HepG2 (cell line): ENCODE measurements around the gene JPT1. TPM values are rescaled to one million over a fixed set of nuclear protein-coding genes. Genes with fewer than 3 reads are reported as not detected.

Experiments used
- ATAC-seq: fragments of 200-7000 bp; cut with Tn5 transposase; 3 replicates; pipeline ENCODE4 v1.9.1; 2020; ENCODE audit warnings: mild to moderate bottlenecking, moderate library complexity
- BruUV-seq: library from RNA; stranded (reverse); fragments of 400-500 nt; replicated peaks from 2 replicates; lab custom pipeline; 2021; lab: Mats Ljungman, UMichigan
- CTCF ChIA-PET: fragments of 300-600 bp; formaldehyde crosslinking; extraction: SDS; loops from one replicate; lab custom pipeline; 2021; ENCODE audit warnings: low total read pairs, inconsistent platforms, low intra/inter-chr PET ratio; lab: Yijun Ruan, JAX
- POLR2A ChIA-PET: fragments of 350-600 bp; sonication (Branson Sonifier 250); formaldehyde crosslinking; loops from one replicate; lab custom pipeline; 2020; ENCODE audit warnings: antibody characterized with exemption, inconsistent platforms; lab: Yijun Ruan, JAX
- DNase-seq: peaks from one replicate; pipeline ENCODE4 v3.0.0-alpha.2; 2015; ENCODE audit warnings: low spot score
- FAIRE-seq: peaks from 3 replicates; lab custom pipeline; 2011; peaks lifted over from hg19 to GRCh38; lab: Jason Lieb, UNC
- H2AFZ ChIP-seq: one replicate; pipeline ENCODE4 v1.6.1; 2011; ENCODE audit warnings: low read length, inconsistent platforms
- H3K27ac ChIP-seq: fragments of 300-600 bp; 3 replicates; pipeline ENCODE4 v1.8.0; 2011; ENCODE audit warnings: mixed run types, mild to moderate bottlenecking, mixed read lengths, low read length, inconsistent platforms; ENCODE audit not compliant: insufficient read depth; ENCODE audit errors: extremely low read length
- H3K27me3 ChIP-seq, 2 experiments: fragments of 200-600 bp in 1 of 2; 2 replicates in 1 of 2; 3 replicates in 1 of 2; pipeline versions ENCODE4 v1.6.0 to v1.8.0; 2011; ENCODE audit warnings: low read length in 2 of 2, mild to moderate bottlenecking in 2 of 2, moderate library complexity in 2 of 2, inconsistent platforms in 1 of 2; ENCODE audit not compliant: insufficient read depth in 2 of 2, control insufficient read depth in 1 of 2
- H3K36me3 ChIP-seq, 2 experiments: fragments of 200-600 bp in 1 of 2; replicated peaks in 1 of 2; 2 replicates in 1 of 2; 3 replicates in 1 of 2; pipeline versions ENCODE4 v1.5.1 to v1.8.0; 2011; ENCODE audit warnings: low read length in 2 of 2, inconsistent platforms in 1 of 2; ENCODE audit not compliant: insufficient read depth in 2 of 2, control insufficient read depth in 1 of 2
- H3K4me1 ChIP-seq: 2 replicates; pipeline ENCODE4 v1.5.1; 2012; ENCODE audit warnings: low read length, inconsistent platforms; ENCODE audit not compliant: insufficient read depth
- H3K4me2 ChIP-seq: 2 replicates; pipeline ENCODE4 v1.6.0; 2011; ENCODE audit warnings: low read depth, low read length, inconsistent platforms
- H3K4me3 ChIP-seq, 3 experiments: fragments of 200-600 bp in 1 of 3; sonication (generic), shearing (Covaris generic) in 1 of 3; replicated peaks in 1 of 3; 2 replicates each; pipeline ENCODE4 v1.5.1; 2011 to 2016; ENCODE audit warnings: low read length in 3 of 3, inconsistent platforms in 2 of 3, low read depth in 2 of 3, mild to moderate bottlenecking in 2 of 3, control low read depth in 1 of 3, mixed read lengths in 1 of 3; ENCODE audit not compliant: insufficient read depth in 1 of 3
- H3K79me2 ChIP-seq: one replicate; pipeline ENCODE4 v1.6.1; 2011; ENCODE audit warnings: low read length, inconsistent platforms; ENCODE audit not compliant: insufficient read depth
- H3K9ac ChIP-seq: 2 replicates; pipeline ENCODE4 v1.6.0; 2011; ENCODE audit warnings: mild to moderate bottlenecking, low read depth, low read length, inconsistent platforms; ENCODE audit not compliant: insufficient read depth
- H3K9me3 ChIP-seq: 2 replicates; pipeline ENCODE4 v1.5.1; 2012; ENCODE audit warnings: mild to moderate bottlenecking, low read length
- H4K20me1 ChIP-seq: 2 replicates; pipeline ENCODE4 v1.6.0; 2011; ENCODE audit warnings: inconsistent platforms, mild to moderate bottlenecking, low read length, moderate library complexity; ENCODE audit not compliant: insufficient read depth
- GABPB1 ChIP-seq: IDR thresholded peaks from 2 replicates; pipeline ENCODE4 v1.6.1; 2016; ENCODE audit warnings: mild to moderate bottlenecking, missing genetic modification reagents, moderate library complexity, missing compliant biosample characterization
- HBP1 ChIP-seq: IDR thresholded peaks from 2 replicates; pipeline ENCODE4 v1.6.1; 2016; ENCODE audit warnings: low read depth, control low read depth
- KDM5B ChIP-seq: sonication (generic); formaldehyde crosslinking; IDR thresholded peaks from 2 replicates; pipeline ENCODE4 v1.4.0; 2020; ENCODE audit warnings: missing genetic modification reagents, mild to moderate bottlenecking, borderline replicate concordance
- PAF1 ChIP-seq: IDR thresholded peaks from 2 replicates; pipeline ENCODE4 v1.6.1; 2016; ENCODE audit warnings: missing genetic modification reagents, missing compliant biosample characterization
- POLR2A ChIP-seq, 2 experiments: IDR thresholded peaks; 2 replicates each; pipeline ENCODE4 v1.6.1; 2011; ENCODE audit warnings: low read depth in 2 of 2, low read length in 2 of 2, mild to moderate bottlenecking in 1 of 2, moderate library complexity in 1 of 2; ENCODE audit not compliant: insufficient read depth in 1 of 2
- POLR2AphosphoS5 ChIP-seq: IDR thresholded peaks from 2 replicates; pipeline ENCODE4 v1.6.1; 2012; ENCODE audit warnings: low read depth, low read length
- RBFOX2 ChIP-seq: fragments of 200-400 bp; formaldehyde crosslinking; IDR thresholded peaks from 2 replicates; pipeline ENCODE4 v1.6.1; 2017; ENCODE audit warnings: low read depth, mild to moderate bottlenecking, low read length
- RFXAP ChIP-seq: sonication (generic); formaldehyde crosslinking; IDR thresholded peaks from 2 replicates; pipeline ENCODE4 v1.4.0; 2020; ENCODE audit warnings: missing genetic modification reagents, borderline replicate concordance
- SAFB2 ChIP-seq: sonication (generic); formaldehyde crosslinking; IDR thresholded peaks from 2 replicates; pipeline ENCODE4 v1.5.1; 2020; ENCODE audit warnings: missing genetic modification reagents, low read depth, mild to moderate bottlenecking, borderline replicate concordance
- SP4 ChIP-seq: sonication (generic); formaldehyde crosslinking; IDR thresholded peaks from 2 replicates; pipeline ENCODE4 v1.8.1; 2023; ENCODE audit warnings: mild to moderate bottlenecking, missing genetic modification reagents
- WGBS: methylation state at CpG from one replicate; pipeline ENCODE4 v1.1.6; 2017; ENCODE audit warnings: low lambda C conversion rate; 5-methylcytosine and 5-hydroxymethylcytosine counted together
- in situ Hi-C: cut with HindIII; loops from 2 replicates; pipeline ENCODE4 v1.10.0; 2017; ENCODE audit warnings: low pct_unique_long_range_greater_than_20kb; ENCODE audit not compliant: extremely low pct_ligation_motif_present
- intact Hi-C: fragments of 100-400 bp; cut with micrococcal nuclease; formaldehyde crosslinking; loops from one replicate; pipeline ENCODE4 v1.10.0; 2022; ENCODE audit not compliant: unreplicated experiment
- polyA plus RNA-seq, 8 experiments: library from polyadenylated mRNA; depleted of rRNA in 3 of 8; stranded (reverse) in 7 of 8; unstranded in 1 of 8; fragments of >200 nt; fragmentation: Illumina TruSeq in 4 of 8; extraction: Trizol in 4 of 8; gene quantifications; 2 replicates each; pipeline versions ENCODE4 v1.2.1 to v1.2.3, GENCODE V29; 2011 to 2016; ENCODE audit warnings: low read depth in 4 of 8, missing spikeins in 1 of 8, mixed read lengths in 1 of 8; ENCODE audit not compliant: insufficient read depth in 1 of 8
- total RNA-seq, 5 experiments: library from RNA; depleted of rRNA; stranded (reverse); fragments of >200 nt; fragmentation: Illumina TruSeq; extraction: Trizol; gene quantifications; 2 replicates each; pipeline ENCODE4 v1.2.3, GENCODE V29; 2016; ENCODE audit warnings: low read depth in 1 of 5
- TF ChIP-seq, protein P1 (sequence below): sonication (generic); formaldehyde crosslinking; IDR thresholded peaks from 2 replicates; pipeline ENCODE4 v1.8.1; 2023; ENCODE audit warnings: mild to moderate bottlenecking, missing genetic modification reagents
- TF ChIP-seq, protein P2 (sequence below): sonication (generic); formaldehyde crosslinking; IDR thresholded peaks from 2 replicates; pipeline ENCODE4 v1.4.0; 2020; ENCODE audit warnings: mild to moderate bottlenecking, missing genetic modification reagents, borderline replicate concordance

The JPT1 gene
- total and polyA plus RNA-seq, 2 of the 13 experiments (the other 11 are each of a cell fraction or from before 2014, with no cell fraction given), result 43.3 to 256 TPM

DNA sequence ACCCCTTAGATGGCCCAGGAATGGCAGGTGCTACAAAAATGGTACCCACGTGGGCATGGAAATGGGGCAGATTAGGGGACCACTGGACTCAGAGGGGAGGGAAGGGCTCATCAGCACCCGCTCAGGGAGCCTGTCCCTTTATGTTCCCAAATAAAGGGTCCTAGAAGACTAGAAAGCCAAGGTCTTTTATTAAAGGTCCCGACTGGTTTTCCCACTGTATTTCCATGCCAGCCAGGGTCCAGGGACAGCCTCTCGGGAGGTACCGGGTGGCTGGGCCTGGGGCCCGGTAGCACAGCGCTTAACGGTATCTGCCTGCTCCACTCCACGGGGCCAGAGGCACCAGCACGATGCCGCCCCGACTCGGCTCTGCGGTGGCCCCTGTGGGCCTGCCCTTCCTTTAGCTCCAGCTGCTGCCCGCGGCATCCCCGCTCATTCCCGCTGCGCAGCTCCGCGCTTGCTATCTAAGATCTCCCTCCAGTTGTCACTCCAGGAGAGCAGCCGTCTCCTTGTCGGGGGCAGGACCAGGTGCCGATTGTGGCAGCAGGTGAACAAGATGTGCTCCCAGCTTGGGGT lies 24.2 kb downstream of the JPT1 start (continued):
- TF ChIP-seq GABPB1 (no peak), KDM5B (CRISPR knock-in tag) (no peak), HBP1 (CRISPR knock-in tag) (no peak), RFXAP (CRISPR knock-in tag) (0 out of 2 replicates have a peak, but pooled peaks have one; percentile 2), RBFOX2 (peak; percentile 75)
- TF ChIP-seq, protein P1, sequence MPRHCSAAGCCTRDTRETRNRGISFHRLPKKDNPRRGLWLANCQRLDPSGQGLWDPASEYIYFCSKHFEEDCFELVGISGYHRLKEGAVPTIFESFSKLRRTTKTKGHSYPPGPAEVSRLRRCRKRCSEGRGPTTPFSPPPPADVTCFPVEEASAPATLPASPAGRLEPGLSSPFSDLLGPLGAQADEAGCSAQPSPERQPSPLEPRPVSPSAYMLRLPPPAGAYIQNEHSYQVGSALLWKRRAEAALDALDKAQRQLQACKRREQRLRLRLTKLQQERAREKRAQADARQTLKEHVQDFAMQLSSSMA (CRISPR knock-in tag), result 0 out of 2 replicates have a peak, but pooled peaks have one; percentile 61

- peak; percentile 46; the same call in 1 of the 2 replicates for TF ChIP-seq PAF1 (CRISPR knock-in tag)
- TF ChIP-seq SAFB2 (CRISPR knock-in tag), result 0 out of 2 replicates have a peak, but pooled peaks have one; percentile 45
- 0 out of 2 replicates have a peak, but pooled peaks have one; percentile 21 for TF ChIP-seq SP4 (CRISPR knock-in tag)
- peak; percentile 34; the same call in 1 of the 2 replicates for TF ChIP-seq POLR2AphosphoS5
- TF ChIP-seq POLR2A (IDR thresholded peaks at IDR 0.05; ENCODE audit: insufficient read depth in 1 of 2, low read depth in 2 of 2, low read length in 2 of 2), result peak in 1 of 2 experiments; percentile 13; a peak in 1 of 4 replicates
- TF ChIP-seq, protein P2, sequence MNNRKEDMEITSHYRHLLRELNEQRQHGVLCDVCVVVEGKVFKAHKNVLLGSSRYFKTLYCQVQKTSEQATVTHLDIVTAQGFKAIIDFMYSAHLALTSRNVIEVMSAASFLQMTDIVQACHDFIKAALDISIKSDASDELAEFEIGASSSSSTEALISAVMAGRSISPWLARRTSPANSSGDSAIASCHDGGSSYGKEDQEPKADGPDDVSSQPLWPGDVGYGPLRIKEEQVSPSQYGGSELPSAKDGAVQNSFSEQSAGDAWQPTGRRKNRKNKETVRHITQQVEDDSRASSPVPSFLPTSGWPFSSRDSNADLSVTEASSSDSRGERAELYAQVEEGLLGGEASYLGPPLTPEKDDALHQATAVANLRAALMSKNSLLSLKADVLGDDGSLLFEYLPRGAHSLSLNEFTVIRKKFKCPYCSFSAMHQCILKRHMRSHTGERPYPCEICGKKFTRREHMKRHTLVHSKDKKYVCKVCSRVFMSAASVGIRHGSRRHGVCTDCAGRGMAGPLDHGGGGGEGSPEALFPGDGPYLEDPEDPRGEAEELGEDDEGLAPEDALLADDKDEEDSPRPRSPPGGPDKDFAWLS (CRISPR knock-in tag), result no peak
- TF ChIP-seq, all 625 proteins: peak for 5
- H3K4me1 ChIP-seq, result peaks cover 27% of the 10 kb centered on the region
- POLR2A ChIA-PET, result interaction anchor here (1.0 to 1.9 kb wide), 3 partner anchors 13 to 94 kb away, joined by 3 to 9 read pairs (median 5); no protein-coding TSS in a partner anchor
Measured at GRCh38 chr17:75129576-75129975, 24.7 kb downstream of the JPT1 start.

More at GRCh38 chr17:75129576-75129975, 24.7 kb downstream of the JPT1 start:
- H3K4me3 ChIP-seq, result no peak overlapping the region
- H3K36me3 ChIP-seq, result peaks cover 6 to 18% of the 10 kb centered on the region in 2 experiments; a peak in 4 of 5 replicates
- no peak overlapping the region for H2AFZ ChIP-seq
- intact Hi-C loops (no loop called here), in situ Hi-C loops (no loop called here)
- H4K20me1 ChIP-seq, result peaks cover 4% of the 10 kb centered on the region; the same call in 1 of the 2 replicates
- H3K4me2 ChIP-seq, result no peak overlapping the region
- CTCF ChIA-PET, result interaction anchor here (2.8 kb wide), 1 partner anchor 15 kb away, joined by 26 read pairs; no protein-coding TSS in a partner anchor
- ATAC-seq, result no peak
- no peaks in the 10 kb centered on the region for H3K27me3 ChIP-seq
- H3K9ac ChIP-seq, result no peak overlapping the region
- 98% methylated on average over 9 of the region's 9 CpGs for WGBS
- no peak for FAIRE-seq
- no TSS peak for BruUV-seq
- no peak for DNase-seq
- no peaks in the 10 kb centered on the region for H3K9me3 ChIP-seq
- no peak overlapping the region for H3K27ac ChIP-seq
- peaks cover 8% of the 10 kb centered on the region for H3K79me2 ChIP-seq
